Measurements from ENCODE around the gene FSHR.

DNA sequence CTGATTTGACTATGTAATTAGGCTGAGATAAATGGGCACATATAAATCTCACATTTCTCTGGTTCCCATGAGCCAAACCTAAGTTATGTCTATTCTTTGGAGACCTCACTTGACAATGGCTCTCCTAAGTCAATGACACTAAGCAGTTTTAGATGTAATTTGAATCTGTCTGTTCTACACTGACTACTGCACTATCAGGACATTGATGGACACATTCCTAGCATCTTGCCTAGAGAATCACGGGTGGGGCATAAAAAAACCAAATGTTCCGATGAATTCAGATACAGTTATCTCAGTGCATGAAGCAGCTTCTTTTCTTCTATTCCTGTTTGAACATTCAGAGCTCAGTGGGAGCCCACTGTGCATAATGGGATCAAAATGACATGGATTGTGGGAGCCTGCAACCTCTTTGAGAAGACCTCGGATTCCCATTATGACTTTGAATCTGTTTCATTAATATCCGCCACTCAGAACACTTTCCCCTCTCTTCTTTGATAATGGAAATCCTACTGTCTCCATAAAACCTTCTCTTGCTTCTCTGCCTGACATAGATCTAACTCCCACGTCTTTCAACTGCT is 110.8 kb downstream of the FSHR start:
- TF ChIP-seq CTCF (IDR thresholded peaks at IDR 0.05; ENCODE audit: low read depth, low read length) (no peak), POLR2A (IDR thresholded peaks at IDR 0.05; ENCODE audit: extremely low read depth, insufficient read length) (no peak), MAX (IDR thresholded peaks at IDR 0.05; ENCODE audit: low read depth, low read length) (no peak)
